Stimulated activated CD8-positive, alpha-beta memory T cell treated with anti-CD3 and anti-CD28 coated beads, Interleukin-12 subunit alpha, Interleukin-12 subunit beta, amount 100 ng/mL, for 1 hour (primary cell): Measurements from ENCODE around the gene ADPRM.
"Not testable (repeated sequence)": the region's sequence is repeated elsewhere in the genome, so short reads cannot be mapped to it uniquely, and the experiment has no call there.

Experiments
- DNase-seq: peaks from one replicate; pipeline ENCODE4 v3.0.0-alpha.2; 2020; ENCODE audit warnings: low read depth

The ADPRM gene

DNA sequence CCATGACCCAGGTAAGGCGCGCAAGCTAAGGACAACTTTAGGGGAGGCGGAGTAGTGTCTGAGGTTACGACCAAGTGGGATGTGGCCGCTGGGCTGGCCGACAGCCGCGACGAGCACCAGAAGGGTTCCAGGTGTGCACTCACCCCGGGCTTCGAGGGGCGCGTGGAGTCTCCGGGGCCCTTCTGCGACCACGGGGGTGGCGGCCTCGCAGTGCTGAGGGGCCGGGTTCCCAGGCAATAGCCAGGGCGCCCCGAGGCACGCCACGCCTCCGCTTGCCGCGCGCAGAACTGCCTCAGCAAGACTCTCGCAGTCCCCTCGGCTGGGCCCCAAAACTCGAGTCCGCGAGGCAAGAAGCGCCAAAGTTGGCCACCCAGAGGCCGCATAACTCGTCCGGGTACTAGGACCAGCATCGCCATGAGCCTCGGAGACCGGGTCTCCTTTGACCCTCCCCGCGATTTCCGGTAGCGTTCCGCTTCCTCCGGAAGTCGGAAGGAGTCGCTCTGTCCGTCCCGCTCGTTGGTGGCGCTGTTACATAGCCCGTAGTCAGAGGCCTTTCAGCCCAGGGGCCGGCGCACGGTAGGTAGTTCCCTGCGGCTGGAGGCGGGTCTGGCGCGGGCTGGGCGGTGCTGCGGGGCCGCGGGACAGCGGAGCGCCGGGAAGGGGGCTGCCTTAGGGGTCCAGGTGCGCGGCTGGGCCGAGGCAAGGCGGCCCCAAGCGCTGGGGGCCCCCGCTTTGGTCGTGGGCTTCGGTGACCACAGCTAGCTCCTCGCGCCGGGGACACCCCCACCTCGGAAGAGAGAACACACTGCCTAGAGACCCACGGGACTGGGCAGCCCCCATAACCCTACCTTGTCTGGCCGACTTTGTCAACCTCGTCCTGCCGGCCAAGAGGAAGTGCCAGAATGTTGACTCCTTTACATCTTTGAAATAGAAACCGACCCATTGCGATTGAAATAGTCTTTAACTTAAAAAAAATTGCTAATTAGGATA lies at the start of gene ADPRM, which contains the start of gene SCO1:
ADPRM (plus strand) TSS at position 503 of the 990 bp plus-strand sequence. CDS start 7,333 bp downstream, outside the sequence.
SCO1 (minus strand) TSS at position 442 of the 990 bp plus-strand sequence; CDS start at position 416, 26 bp downstream.
- peak; percentile 83 for DNase-seq

- DNase-seq: no peak
Measured at GRCh38 chr17:10648381-10648780, 49.0 kb upstream of the ADPRM start.

- DNase-seq: no peak
Measured at GRCh38 chr17:10648956-10649355, 48.4 kb upstream of the ADPRM start.

GRCh38 chr17:10649602-10650001 lies 47.8 kb upstream of the ADPRM start:
- no peak for DNase-seq

- no peak for DNase-seq
Measured at GRCh38 chr17:10651927-10652326, 45.5 kb upstream of the ADPRM start.

- DNase-seq: no peak
Measured at GRCh38 chr17:10652984-10653659, 44.3 kb upstream of the ADPRM start.

GRCh38 chr17:10653987-10654386 lies 43.4 kb upstream of the ADPRM start:
- no peak for DNase-seq

DNA sequence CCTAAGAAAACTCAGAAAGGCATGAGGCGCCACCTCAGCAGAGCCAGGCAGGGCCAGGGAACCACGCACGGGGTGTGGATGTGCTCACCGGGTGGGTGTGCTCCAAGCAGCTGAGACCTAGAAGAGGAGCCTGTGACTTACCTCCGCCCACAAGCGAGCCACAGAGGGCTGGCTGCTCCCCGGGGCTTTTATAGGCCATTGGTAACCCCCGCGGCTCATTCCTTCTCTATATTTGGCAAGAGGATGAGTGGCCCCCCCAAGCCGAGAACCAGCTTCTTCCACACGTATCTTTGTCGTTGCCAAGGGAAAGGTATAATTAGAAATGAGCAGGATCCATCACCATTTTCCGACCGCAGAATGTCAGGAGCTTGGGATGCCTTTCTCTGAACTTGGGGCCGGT lies 40.2 kb upstream of the ADPRM start, which contains the start of gene MYH3:
MYH3 (minus strand) TSS at position 162 of the 400 bp plus-strand sequence. CDS start 2,245 bp downstream, outside the sequence.
- DNase-seq: no peak

DNA sequence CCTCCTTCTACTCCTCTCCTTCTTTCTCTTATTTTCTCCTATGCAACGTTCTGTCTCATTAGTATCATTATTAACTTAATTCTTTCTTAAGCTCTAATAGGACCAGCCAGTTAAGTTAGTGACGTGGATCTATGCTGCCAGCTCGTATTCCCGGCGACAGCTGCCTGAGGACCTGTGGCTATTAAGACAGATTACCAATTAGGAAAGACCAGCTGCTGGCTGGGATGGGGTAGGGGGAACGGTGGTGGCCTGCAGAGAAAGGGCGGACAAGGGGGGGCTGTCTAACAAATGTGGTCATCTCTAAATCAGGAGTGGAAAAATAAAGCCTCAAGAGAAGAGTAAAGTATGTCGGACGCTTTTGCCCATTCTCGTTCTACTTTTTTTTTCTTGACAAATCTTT lies 39.5 kb upstream of the ADPRM start:
- DNase-seq: no peak

DNA sequence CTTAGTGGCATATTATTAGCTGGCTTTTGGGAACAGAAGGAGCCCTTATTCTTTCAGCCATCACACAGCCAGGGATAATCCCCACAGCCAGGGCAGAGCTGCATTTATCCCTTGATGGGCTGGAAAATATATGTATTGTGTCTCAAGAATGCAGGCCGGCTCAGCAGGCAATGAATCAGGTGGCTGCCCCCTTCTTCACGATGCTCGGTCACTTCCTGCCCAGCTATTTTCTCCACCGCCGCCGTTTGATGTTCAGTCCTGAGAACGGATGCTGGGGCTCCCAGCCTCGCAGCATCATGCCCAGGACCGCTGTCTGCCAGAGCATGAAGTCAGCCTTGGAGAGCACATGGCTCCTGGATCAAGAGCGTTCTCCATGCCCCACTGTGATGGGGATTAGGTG lies 36.0 kb upstream of the ADPRM start:
- DNase-seq: no peak

GRCh38 chr17:10663231-10663630 lies 34.2 kb upstream of the ADPRM start:
- no peak for DNase-seq

DNA sequence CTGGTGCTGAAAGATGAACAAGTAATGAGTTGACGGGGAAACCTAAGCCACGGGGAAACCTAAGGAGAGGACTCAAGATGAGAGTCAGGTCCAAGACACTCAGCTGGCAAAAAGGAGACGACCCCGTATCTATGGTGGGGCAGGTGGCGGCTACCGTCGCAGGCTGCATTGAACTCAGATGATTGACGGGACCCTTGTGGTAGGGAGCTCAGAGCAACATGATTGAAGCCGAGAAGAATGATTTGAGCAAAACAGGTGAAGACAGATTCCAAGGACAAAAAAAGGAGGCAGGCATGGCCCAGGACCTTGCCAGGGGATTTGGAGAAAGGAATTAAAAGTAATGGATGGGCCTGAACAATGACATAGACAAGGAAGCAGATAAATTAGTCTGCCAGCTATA lies 32.8 kb upstream of the ADPRM start:
- no peak for DNase-seq

GRCh38 chr17:10666906-10667305 lies 30.5 kb upstream of the ADPRM start:
- no peak for DNase-seq

- no peak for DNase-seq
Measured at GRCh38 chr17:10668775-10669174, 28.6 kb upstream of the ADPRM start.

GRCh38 chr17:10673312-10673711 lies 24.1 kb upstream of the ADPRM start:
- no peak for DNase-seq

- DNase-seq: no peak
Measured at GRCh38 chr17:10674704-10675103, 22.7 kb upstream of the ADPRM start.

- DNase-seq: no peak
Measured at GRCh38 chr17:10681866-10682446, 15.4 kb upstream of the ADPRM start.

- DNase-seq: no peak
Measured at GRCh38 chr17:10683853-10684252, 13.5 kb upstream of the ADPRM start.

DNA sequence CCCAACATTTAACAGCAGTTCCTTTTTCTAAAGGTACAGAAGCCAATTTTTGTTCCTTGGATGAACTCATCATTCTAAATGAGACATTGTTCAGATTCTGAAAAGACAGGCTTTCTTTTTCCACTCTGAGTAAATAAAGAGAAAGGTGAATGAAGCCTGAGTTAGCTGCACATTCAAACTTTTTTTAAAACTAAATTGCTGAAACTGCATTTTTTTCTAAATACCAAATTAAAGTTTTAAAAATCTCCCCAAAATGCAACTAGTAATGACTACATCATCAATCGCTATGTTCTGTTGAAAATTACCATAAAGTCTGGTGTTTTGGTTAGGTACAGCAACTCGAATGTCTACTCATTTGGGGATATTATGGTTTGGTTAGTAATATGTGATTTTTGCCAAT lies 9.9 kb upstream of the ADPRM start:
- DNase-seq: no peak

- not testable (repeated sequence) for DNase-seq
Measured at GRCh38 chr17:10695875-10696407, 1.5 kb upstream of the ADPRM start.

- DNase-seq: no peak
Measured at GRCh38 chr17:10698096-10698818, 863 bp downstream of the ADPRM start.
